Measurements from ENCODE around the gene OR52K1.
"Not testable (repeated sequence)": the region's sequence is repeated elsewhere in the genome, so short reads cannot be mapped to it uniquely, and the experiment has no call there.

The OR52K1 gene

GRCh38 chr11:4527926-4528325 is 45.5 kb downstream of the OR52K1 start:
- Histone ChIP-seq H3K9me3 (ENCODE audit: control insufficient read depth, insufficient read depth, low read length) (peaks cover 9% of the 10 kb centered on the region), H3K4me1 (ENCODE audit: control insufficient read depth, insufficient read depth, low read length) (no peaks in the 10 kb centered on the region), H3K36me3 (ENCODE audit: control insufficient read depth, insufficient read depth, low read length) (no peaks in the 10 kb centered on the region), H3K27me3 (ENCODE audit: control insufficient read depth, insufficient read depth, low read length) (no peaks in the 10 kb centered on the region), H3K4me3 (ENCODE audit: low read depth, low read length) (no peak overlapping the region), H3K9ac (ENCODE audit: low read depth, low read length) (no peak overlapping the region), H3K27ac (ENCODE audit: low read depth, low read length) (no peak overlapping the region)

GRCh38 chr11:4531686-4532085 is 49.2 kb downstream of the OR52K1 start:
- H3K4me3 ChIP-seq (ENCODE audit: low read depth, low read length); H3K36me3 ChIP-seq (ENCODE audit: control insufficient read depth, insufficient read depth, low read length); H3K27ac ChIP-seq (ENCODE audit: low read depth, low read length); H3K9ac ChIP-seq (ENCODE audit: low read depth, low read length); H3K27me3 ChIP-seq (ENCODE audit: control insufficient read depth, insufficient read depth, low read length); H3K9me3 ChIP-seq (ENCODE audit: control insufficient read depth, insufficient read depth, low read length); H3K4me1 ChIP-seq (ENCODE audit: control insufficient read depth, insufficient read depth, low read length): not testable (repeated sequence)

GRCh38 chr11:4539603-4540219 is 57.3 kb downstream of the OR52K1 start:
- Histone ChIP-seq H3K9ac (ENCODE audit: low read depth, low read length) (no peak overlapping the region), H3K9me3 (ENCODE audit: control insufficient read depth, insufficient read depth, low read length) (no peaks in the 10 kb centered on the region), H3K36me3 (ENCODE audit: control insufficient read depth, insufficient read depth, low read length) (no peaks in the 10 kb centered on the region), H3K27me3 (ENCODE audit: control insufficient read depth, insufficient read depth, low read length) (no peaks in the 10 kb centered on the region), H3K4me1 (ENCODE audit: control insufficient read depth, insufficient read depth, low read length) (no peaks in the 10 kb centered on the region), H3K4me3 (ENCODE audit: low read depth, low read length) (no peak overlapping the region), H3K27ac (ENCODE audit: low read depth, low read length) (no peak overlapping the region)

GRCh38 chr11:4541071-4541470 is 58.6 kb downstream of the OR52K1 start:
- Histone ChIP-seq H3K4me3 (ENCODE audit: low read depth, low read length) (no peak overlapping the region), H3K4me1 (ENCODE audit: control insufficient read depth, insufficient read depth, low read length) (no peaks in the 10 kb centered on the region), H3K27ac (ENCODE audit: low read depth, low read length) (no peak overlapping the region), H3K9me3 (ENCODE audit: control insufficient read depth, insufficient read depth, low read length) (no peaks in the 10 kb centered on the region), H3K9ac (ENCODE audit: low read depth, low read length) (no peak overlapping the region), H3K27me3 (ENCODE audit: control insufficient read depth, insufficient read depth, low read length) (no peaks in the 10 kb centered on the region), H3K36me3 (ENCODE audit: control insufficient read depth, insufficient read depth, low read length) (no peaks in the 10 kb centered on the region)

All from HUES48 (cell line).